Astrocyte of the cerebellum (primary cell): ENCODE data around the gene EFEMP1.

Experiments used
- DNase-seq: peaks from one replicate; pipeline ENCODE4 v3.0.0-alpha.2; 2011; ENCODE audit warnings: low read depth
- H3K4me3 ChIP-seq: 2 replicates; pipeline ENCODE4 v1.5.1; 2011; ENCODE audit warnings: mild to moderate bottlenecking, low read depth, low read length, moderate library complexity
- in situ Hi-C: cut with HindIII; loops from 2 replicates; pipeline ENCODE4 v1.10.0; 2017; ENCODE audit warnings: low sequenced_read_pairs
- TF ChIP-seq, protein P1 (sequence below): IDR thresholded peaks from 2 replicates; pipeline ENCODE4 v1.5.1; 2012; ENCODE audit warnings: low read length, low read depth, moderate library complexity, mild to moderate bottlenecking; ENCODE audit errors: missing control alignments

The EFEMP1 gene

DNA sequence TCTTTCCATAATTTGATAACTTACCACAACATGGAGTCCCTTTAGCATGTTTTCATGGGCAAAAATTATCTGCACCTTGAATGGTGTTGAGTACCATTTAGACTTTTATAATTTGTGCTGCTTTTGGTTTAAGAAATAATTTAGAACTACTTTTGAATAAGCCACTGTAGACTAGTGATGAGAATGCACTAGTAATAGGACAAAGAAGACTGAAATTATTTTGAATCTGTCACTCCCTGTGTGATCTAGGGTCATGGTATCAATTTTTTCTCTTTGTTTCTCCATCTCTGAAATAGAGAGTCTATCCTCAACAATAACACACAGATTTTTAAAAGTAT lies 37.7 kb downstream of the EFEMP1 start:
- H3K4me3 ChIP-seq: no peak overlapping the region
- in situ Hi-C loops: no loop called here
- TF ChIP-seq, protein P1, sequence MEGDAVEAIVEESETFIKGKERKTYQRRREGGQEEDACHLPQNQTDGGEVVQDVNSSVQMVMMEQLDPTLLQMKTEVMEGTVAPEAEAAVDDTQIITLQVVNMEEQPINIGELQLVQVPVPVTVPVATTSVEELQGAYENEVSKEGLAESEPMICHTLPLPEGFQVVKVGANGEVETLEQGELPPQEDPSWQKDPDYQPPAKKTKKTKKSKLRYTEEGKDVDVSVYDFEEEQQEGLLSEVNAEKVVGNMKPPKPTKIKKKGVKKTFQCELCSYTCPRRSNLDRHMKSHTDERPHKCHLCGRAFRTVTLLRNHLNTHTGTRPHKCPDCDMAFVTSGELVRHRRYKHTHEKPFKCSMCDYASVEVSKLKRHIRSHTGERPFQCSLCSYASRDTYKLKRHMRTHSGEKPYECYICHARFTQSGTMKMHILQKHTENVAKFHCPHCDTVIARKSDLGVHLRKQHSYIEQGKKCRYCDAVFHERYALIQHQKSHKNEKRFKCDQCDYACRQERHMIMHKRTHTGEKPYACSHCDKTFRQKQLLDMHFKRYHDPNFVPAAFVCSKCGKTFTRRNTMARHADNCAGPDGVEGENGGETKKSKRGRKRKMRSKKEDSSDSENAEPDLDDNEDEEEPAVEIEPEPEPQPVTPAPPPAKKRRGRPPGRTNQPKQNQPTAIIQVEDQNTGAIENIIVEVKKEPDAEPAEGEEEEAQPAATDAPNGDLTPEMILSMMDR: no peak
- no peak for DNase-seq

DNA sequence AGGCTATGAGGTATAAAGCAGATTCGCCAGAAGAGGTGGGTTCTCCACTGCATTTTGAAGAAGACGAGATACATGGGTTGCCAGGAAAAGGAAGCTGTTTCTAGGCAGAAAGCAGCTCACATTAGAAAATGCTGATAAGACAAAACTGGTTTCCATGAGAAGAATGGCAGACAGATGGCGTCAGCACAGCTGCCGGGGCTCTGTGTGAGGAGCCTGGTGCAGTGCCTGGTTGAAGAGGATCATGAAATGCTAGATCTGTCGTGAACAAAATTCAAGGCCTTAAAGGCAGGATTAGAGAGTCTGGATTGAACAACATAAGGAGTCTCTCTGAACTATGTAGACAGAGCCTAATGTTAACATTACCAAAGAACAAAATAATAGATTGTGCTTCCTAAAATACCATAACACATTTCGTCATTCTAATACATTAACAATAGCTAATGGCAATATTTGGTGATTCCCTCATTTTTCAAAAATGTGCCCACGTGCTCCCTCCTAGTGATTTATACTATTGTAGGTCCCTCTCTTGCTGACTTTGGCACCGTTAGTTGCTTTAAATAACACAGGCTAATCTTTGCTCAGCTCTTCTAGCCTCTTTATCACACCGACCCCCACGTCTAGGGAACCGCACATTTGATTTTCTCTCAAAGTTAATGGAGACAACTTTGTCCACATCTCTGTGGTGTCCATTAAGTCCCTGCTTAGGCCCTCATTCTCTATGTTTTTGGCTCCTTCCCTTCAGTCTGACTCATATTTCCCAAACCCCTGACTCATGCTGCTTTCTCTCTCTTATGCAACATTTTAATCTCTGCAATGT lies 38.2 kb downstream of the EFEMP1 start:
- TF ChIP-seq, protein P1: no peak
- H3K4me3 ChIP-seq: no peak overlapping the region
- in situ Hi-C loops: no loop called here
- DNase-seq: peak; percentile 97

DNA sequence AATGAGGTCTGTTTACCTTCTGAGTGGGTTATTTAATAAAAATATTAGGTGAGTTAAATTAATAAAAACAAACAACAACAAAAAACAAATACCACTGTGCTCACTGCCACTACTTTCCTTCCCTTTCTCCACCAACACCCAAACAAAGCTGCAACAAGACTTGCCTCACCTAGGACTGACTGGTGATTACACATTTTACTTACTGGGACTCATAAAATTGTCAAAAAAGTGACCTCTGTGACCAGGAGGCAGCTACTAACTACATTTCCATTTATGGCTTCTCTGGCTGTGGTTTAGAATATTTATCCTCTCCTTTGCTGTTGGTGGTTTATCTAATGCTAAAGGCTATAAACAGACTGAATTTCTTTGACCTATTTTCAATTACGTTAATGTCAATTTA lies 39.8 kb downstream of the EFEMP1 start:
- in situ Hi-C loops: no loop called here
- DNase-seq: no peak
- no peak overlapping the region for H3K4me3 ChIP-seq
- TF ChIP-seq, protein P1: no peak

DNA sequence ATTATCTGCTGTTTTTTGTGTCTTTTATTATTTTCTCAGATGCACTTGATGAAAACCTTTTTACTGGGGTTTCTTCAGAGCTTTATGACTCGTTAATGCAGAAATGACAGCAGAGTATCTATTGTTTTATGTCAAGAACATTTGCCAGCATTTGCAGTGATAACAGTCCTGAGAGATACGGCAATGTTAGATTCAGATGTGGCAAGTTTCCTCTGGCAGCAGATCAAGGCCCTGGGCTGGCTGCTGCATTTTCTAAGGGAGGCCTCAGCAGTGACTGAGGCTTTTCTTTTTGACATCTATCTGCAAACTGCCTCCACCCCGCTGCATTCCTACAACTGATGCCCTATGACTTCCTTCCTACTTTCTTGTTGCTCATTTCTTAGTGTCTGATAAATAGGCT lies 40.2 kb downstream of the EFEMP1 start:
- TF ChIP-seq, protein P1: no peak
- in situ Hi-C loops: no loop called here
- DNase-seq: no peak
- H3K4me3 ChIP-seq: no peak overlapping the region

DNA sequence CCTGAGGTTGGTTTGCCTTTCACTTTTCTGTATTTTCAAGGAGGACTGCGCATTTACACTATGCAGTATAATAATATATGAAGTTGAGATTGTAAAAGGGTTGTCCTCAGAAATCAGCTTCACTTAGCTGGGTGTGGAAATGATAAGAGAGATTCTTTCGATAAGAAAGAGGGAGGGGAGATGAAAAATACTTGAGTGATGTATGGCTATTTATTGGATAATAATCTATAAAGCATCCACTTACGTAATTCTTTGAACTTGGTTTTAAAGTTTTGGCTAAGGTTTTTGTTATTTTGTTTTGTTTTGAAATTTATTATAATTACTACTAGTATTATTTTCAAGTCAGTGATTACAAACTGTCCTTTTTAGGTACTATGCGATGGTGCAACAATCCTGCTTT lies 40.6 kb downstream of the EFEMP1 start:
- in situ Hi-C loops: no loop called here
- H3K4me3 ChIP-seq: no peak overlapping the region
- TF ChIP-seq, protein P1: no peak
- DNase-seq: no peak

DNA sequence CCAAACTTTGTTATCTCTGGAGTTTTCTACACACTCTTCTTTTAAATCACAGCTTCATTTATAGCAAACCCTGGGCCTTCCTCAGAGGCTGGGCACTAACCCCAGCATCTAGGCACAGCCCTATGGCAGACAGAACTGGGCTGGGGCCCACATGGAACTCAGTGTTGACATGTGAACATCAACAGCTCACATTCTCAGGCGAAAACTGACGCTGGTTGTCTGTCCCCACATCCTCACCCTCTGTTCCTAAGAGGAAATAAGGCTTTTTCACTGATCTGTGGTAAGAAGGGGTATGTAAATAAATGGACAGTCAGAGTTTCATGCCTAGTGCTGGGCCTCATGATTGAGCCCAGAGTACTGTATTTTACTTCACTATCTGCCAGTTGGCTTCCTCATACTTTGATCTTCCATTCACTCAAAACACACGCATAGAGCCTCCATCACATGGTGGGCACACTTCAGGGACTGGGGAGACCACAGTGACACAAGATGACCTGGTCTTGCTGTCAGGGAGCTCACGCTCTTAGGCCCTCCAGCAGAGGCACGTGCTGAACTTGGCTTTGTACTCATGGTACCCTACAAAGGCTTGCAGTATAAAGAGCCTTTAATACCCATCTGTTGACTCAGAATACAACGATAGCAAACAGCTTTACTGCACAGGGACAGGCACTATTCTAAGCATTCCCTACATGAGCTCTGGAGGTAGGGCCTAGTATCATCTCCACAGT lies 43.0 kb downstream of the EFEMP1 start:
- TF ChIP-seq, protein P1: no peak
- DNase-seq: no peak
- no peak overlapping the region for H3K4me3 ChIP-seq
- in situ Hi-C loops: no loop called here
